Endothelial cell of umbilical vein (primary cell): Measurements from ENCODE around the gene CXCR2. TPM values are rescaled to one million over a fixed set of nuclear protein-coding genes. Genes with fewer than 3 reads are reported as not detected.

Source experiments
- BruUV-seq: library from RNA; stranded (reverse); fragments of 400-500 nt; replicated peaks from 2 replicates; lab custom pipeline; 2021; lab: Mats Ljungman, UMichigan
- CTCF ChIA-PET: fragments of 300-600, 350-600 bp; sonication (Branson Sonifier 250); formaldehyde crosslinking; loops from one replicate; lab custom pipeline; 2021; ENCODE audit warnings: antibody characterized with exemption, inconsistent platforms; lab: Charles Lee
- POLR2A ChIA-PET: fragments of 300-600, 350-600 bp; sonication (Branson Sonifier 250); formaldehyde crosslinking; loops from one replicate; lab custom pipeline; 2021; ENCODE audit warnings: antibody characterized with exemption, inconsistent platforms; lab: Charles Lee
- DNase-seq: peaks from one replicate; pipeline ENCODE4 v3.0.0-alpha.2; 2011; ENCODE audit warnings: low read depth, low spot score
- FAIRE-seq: peaks from 2 replicates; lab custom pipeline; 2011; peaks lifted over from hg19 to GRCh38; lab: Jason Lieb, UNC
- H2AFZ ChIP-seq: 2 replicates; pipeline ENCODE4 v1.6.0; 2012; ENCODE audit warnings: low read depth, low read length, control low read depth, inconsistent platforms
- H3K27ac ChIP-seq: 2 replicates; pipeline ENCODE4 v1.5.1; 2011; ENCODE audit warnings: low read depth, mild to moderate bottlenecking, control low read depth, low read length, moderate library complexity; ENCODE audit not compliant: insufficient read depth
- H3K27me3 ChIP-seq, 2 experiments: 2 replicates each; pipeline versions ENCODE4 v1.6.0 to v1.6.1; 2011; ENCODE audit warnings: low read length in 2 of 2, mixed read lengths in 1 of 2; ENCODE audit not compliant: control insufficient read depth in 2 of 2, insufficient read depth in 2 of 2
- H3K36me3 ChIP-seq, 2 experiments: 2 replicates in 1 of 2; 3 replicates in 1 of 2; pipeline ENCODE4 v1.5.1; 2011; ENCODE audit warnings: low read length in 2 of 2, mild to moderate bottlenecking in 1 of 2, moderate library complexity in 1 of 2; ENCODE audit not compliant: control insufficient read depth in 2 of 2, insufficient read depth in 2 of 2; ENCODE audit errors: extremely low read depth in 1 of 2
- H3K4me1 ChIP-seq: 3 replicates; pipeline ENCODE4 v1.5.1; 2011; ENCODE audit warnings: mild to moderate bottlenecking, low read length; ENCODE audit not compliant: control insufficient read depth, insufficient read depth; ENCODE audit errors: extremely low read depth
- H3K4me2 ChIP-seq: 2 replicates; pipeline ENCODE4 v1.6.1; 2011; ENCODE audit warnings: low read length, control low read depth, mixed read lengths; ENCODE audit not compliant: insufficient read depth
- H3K4me3 ChIP-seq, 3 experiments: fragments of 200-600 bp in 1 of 3; sonication (generic), shearing (Covaris generic) in 1 of 3; replicated peaks in 1 of 3; 2 replicates each; pipeline ENCODE4 v1.5.1; 2011 to 2016; ENCODE audit warnings: control low read depth in 3 of 3, low read length in 3 of 3, mild to moderate bottlenecking in 2 of 3, inconsistent platforms in 1 of 3, low read depth in 1 of 3, moderate library complexity in 1 of 3; ENCODE audit not compliant: insufficient read depth in 1 of 3
- H3K79me2 ChIP-seq: 2 replicates; pipeline ENCODE4 v1.6.0; 2012; ENCODE audit warnings: low read length, inconsistent platforms; ENCODE audit not compliant: control insufficient read depth, insufficient read depth
- H3K9ac ChIP-seq: replicated peaks from 2 replicates; pipeline ENCODE3; 2011; ENCODE audit warnings: low read length, control low read depth; ENCODE audit not compliant: insufficient read depth; ENCODE audit errors: extremely low read depth
- H3K9me1 ChIP-seq: replicated peaks from 3 replicates; pipeline ENCODE4 v1.6.0; 2011; ENCODE audit warnings: mild to moderate bottlenecking, low read length; ENCODE audit not compliant: control insufficient read depth, insufficient read depth; ENCODE audit errors: extremely low read depth
- H3K9me3 ChIP-seq: replicated peaks from 2 replicates; pipeline ENCODE4 v1.5.1; 2012; ENCODE audit warnings: low read length, inconsistent platforms; ENCODE audit not compliant: control insufficient read depth, insufficient read depth
- H4K20me1 ChIP-seq: replicated peaks from 2 replicates; pipeline ENCODE3; 2011; ENCODE audit warnings: mild to moderate bottlenecking, low read length; ENCODE audit not compliant: control insufficient read depth, insufficient read depth; ENCODE audit errors: extremely low read depth
- CTCF ChIP-seq, 2 donors: IDR thresholded peaks; 1 replicate in 1 of 2; 2 replicates in 1 of 2; pipeline ENCODE4 v1.5.1; 2011; ENCODE audit warnings: low read length in 2 of 2, mild to moderate bottlenecking in 2 of 2, moderate library complexity in 2 of 2, control low read depth in 1 of 2, inconsistent platforms in 1 of 2, low read depth in 1 of 2; ENCODE audit not compliant: insufficient read depth in 1 of 2; ENCODE audit errors: extremely low read depth in 1 of 2
- EZH2 ChIP-seq: IDR thresholded peaks from 2 replicates; pipeline ENCODE4 v1.6.1; 2012; ENCODE audit warnings: borderline replicate concordance, low read depth, mild to moderate bottlenecking, moderate library complexity, low read length, inconsistent platforms; ENCODE audit not compliant: severe bottlenecking
- FOS ChIP-seq: IDR thresholded peaks from 2 replicates; pipeline ENCODE4 v1.6.1; 2011; ENCODE audit warnings: mild to moderate bottlenecking, low read length, moderate library complexity, borderline replicate concordance; ENCODE audit not compliant: insufficient read depth
- GATA2 ChIP-seq: IDR thresholded peaks from 2 replicates; pipeline ENCODE4 v1.7.0; 2011; ENCODE audit warnings: low read depth, mild to moderate bottlenecking, moderate library complexity, mixed read lengths, low read length; ENCODE audit not compliant: insufficient read length, insufficient read depth
- JUN ChIP-seq: IDR thresholded peaks from 2 replicates; pipeline ENCODE4 v1.6.1; 2011; ENCODE audit warnings: borderline replicate concordance, low read depth; ENCODE audit not compliant: insufficient read length, insufficient read depth
- MAX ChIP-seq: IDR thresholded peaks from 2 replicates; pipeline ENCODE4 v1.6.1; 2011; ENCODE audit not compliant: insufficient read depth, insufficient read length
- POLR2A ChIP-seq: IDR thresholded peaks from 2 replicates; pipeline ENCODE4 v1.6.1; 2012; ENCODE audit warnings: low read depth, mild to moderate bottlenecking, control low read depth, low read length
- POLR2AphosphoS5 ChIP-seq: IDR thresholded peaks from 2 replicates; pipeline ENCODE4 v1.6.1; 2012; ENCODE audit warnings: low read depth, mild to moderate bottlenecking, control low read depth, low read length, moderate library complexity; ENCODE audit not compliant: insufficient read depth
- dilution Hi-C: fragments of 300-500 bp; cut with MboI; formaldehyde crosslinking; loops from one replicate; pipeline ENCODE4 v1.15.0; 2019; ENCODE audit warnings: low sequenced_read_pairs; ENCODE audit not compliant: extremely low pct_ligation_motif_present
- intact Hi-C: fragments of 100-400 bp; cut with micrococcal nuclease; formaldehyde crosslinking; loops from one replicate; pipeline ENCODE4 v1.10.0; 2022
- polyA plus RNA-seq, 4 experiments: library from polyadenylated mRNA; depleted of rRNA in 3 of 4; stranded (reverse) in 3 of 4; unstranded in 1 of 4; fragments of >200 nt; gene quantifications; 2 replicates each; pipeline versions ENCODE4 v1.2.1 to v1.2.3, GENCODE V29; 2011 to 2012; ENCODE audit warnings: missing spikeins in 1 of 4
- total RNA-seq: library from RNA; stranded (reverse); gene quantifications from 2 replicates; pipeline ENCODE4 v1.2.3, GENCODE V29; 2021

Gene CXCR2
- total and polyA plus RNA-seq, 2 donors (not counting 3 experiments of a cell fraction or from before 2014, with no cell fraction given): not detected

GRCh38 chr2:218179782-218180181 is 54.0 kb downstream of the CXCR2 start:
- H3K9me1 ChIP-seq: no peaks in the 10 kb centered on the region
- CTCF ChIA-PET: interaction anchor here (1.2 kb wide), 1 partner anchor 10 kb away, joined by 4 read pairs; no protein-coding TSS in a partner anchor
- intact Hi-C loops: no loop called here
- no peak overlapping the region for H3K4me2 ChIP-seq
- FAIRE-seq (no peak), DNase-seq (no peak)
- no peak overlapping the region for H2AFZ ChIP-seq
- POLR2A ChIA-PET: no interaction called here
- H3K27me3 ChIP-seq: peaks cover 3 to 14% of the 10 kb centered on the region in 2 experiments
- no peaks in the 10 kb centered on the region for H3K9me3 ChIP-seq
- H3K27ac ChIP-seq: no peak overlapping the region
- TF ChIP-seq EZH2 (no peak), MAX (no peak), JUN (no peak), POLR2AphosphoS5 (no peak), CTCF (IDR thresholded peaks at IDR 0.05; ENCODE audit: extremely low read depth in 1 of 2, insufficient read depth in 1 of 2, low read depth in 1 of 2, low read length in 2 of 2) (no peak), FOS (no peak), POLR2A (no peak), GATA2 (no peak)
- no peak overlapping the region for H3K4me3 ChIP-seq
- H4K20me1 ChIP-seq: no peaks in the 10 kb centered on the region
- H3K9ac ChIP-seq: no peak overlapping the region
- H3K79me2 ChIP-seq: no peaks in the 10 kb centered on the region
- dilution Hi-C loops: no loop called here
- H3K4me1 ChIP-seq: no peaks in the 10 kb centered on the region
- no peaks in the 10 kb centered on the region for H3K36me3 ChIP-seq
- no TSS peak for BruUV-seq
